ENCODE measurements around the gene IL2RA. TPM values are rescaled to one million over a fixed set of nuclear protein-coding genes. Genes with fewer than 3 reads are reported as not detected.

IL2RA gene
- total and polyA plus RNA-seq, 9 of the 15 experiments (the other 6 are each of a cell fraction or from before 2014, with no cell fraction given): 0.95 TPM; not detected in 8

DNA sequence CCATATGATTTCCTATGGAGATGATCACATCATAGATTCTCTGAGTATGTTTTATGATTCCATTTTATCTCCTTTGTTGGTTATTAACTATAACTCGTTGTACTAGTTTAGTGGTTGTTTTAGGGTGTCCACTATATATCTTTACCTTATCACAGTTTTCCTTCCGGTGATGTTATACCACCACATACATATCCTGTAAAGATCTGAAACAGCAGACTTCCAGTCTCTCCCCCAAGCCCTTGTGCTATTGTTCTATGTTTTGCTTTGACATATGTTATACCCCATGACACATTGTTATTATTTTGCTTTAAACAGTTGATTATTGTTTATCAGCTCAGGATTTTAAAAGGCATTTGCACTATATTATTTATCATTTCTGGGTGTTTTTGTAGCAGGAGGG, 92.1 kb downstream of the IL2RA start:
- ChIA-PET CTCF (ENCODE audit: low intra/inter-chr PET ratio) (no interaction called here), POLR2A (no interaction called here)
- Histone ChIP-seq H3K27me3 (ENCODE audit: control insufficient read depth in 2 of 2, insufficient read depth in 2 of 2, low read length in 2 of 2) (no peaks in the 10 kb centered on the region), H3K4me1 (replicated peaks in 1 of 2; ENCODE audit: control insufficient read depth in 2 of 2, insufficient read depth in 2 of 2, low read length in 2 of 2) (peaks cover 12 to 27% of the 10 kb centered on the region in 2 experiments), H3K4me2 (ENCODE audit: insufficient read depth, low read length) (no peak overlapping the region), H3K36me3 (ENCODE audit: control insufficient read depth, insufficient read depth, low read length) (peaks cover 5% of the 10 kb centered on the region; the same call in 1 of the 3 replicates), H2AFZ (ENCODE audit: low read depth, low read length) (no peak overlapping the region), H3K9me3 (replicated peaks; ENCODE audit: control insufficient read depth, insufficient read depth, low read depth, low read length) (no peaks in the 10 kb centered on the region), H4K20me1 (replicated peaks; ENCODE audit: control insufficient read depth, insufficient read depth, low read length) (no peaks in the 10 kb centered on the region; the same call in 1 of the 2 replicates), H3K27ac (ENCODE audit: extremely low read depth, low read depth, low read length) (no peak overlapping the region), H3K4me3 (no peak overlapping the region), H3K9ac (ENCODE audit: insufficient read depth in 1 of 2, low read depth in 2 of 2, low read length in 2 of 2) (no peak overlapping the region), H3K79me2 (ENCODE audit: control insufficient read depth, insufficient read depth, low read length) (peaks cover 44% of the 10 kb centered on the region), H3K9me1 (ENCODE audit: control insufficient read depth, insufficient read depth, low read length) (no peaks in the 10 kb centered on the region)
- FAIRE-seq (no peak), ATAC-seq (0 out of 3 replicates have a peak, but pooled peaks have one; percentile 15), DNase-seq (ENCODE audit: extremely low read depth in 1 of 4, low spot score in 3 of 4) (no peak)
- TF ChIP-seq ZNF217 (CRISPR knock-in tag; IDR thresholded peaks at IDR 0.05) (no peak), ZNF274 (IDR thresholded peaks at IDR 0.05; ENCODE audit: borderline replicate concordance, low read depth, low read length) (no peak), CREBBP (IDR thresholded peaks at IDR 0.05; ENCODE audit: low read depth, low read length) (no peak), ZNF121 (CRISPR knock-in tag; conservative IDR thresholded peaks at IDR 0.05) (no peak), ETV1 (tag; conservative IDR thresholded peaks at IDR 0.05; ENCODE audit: low read depth) (peak; percentile 61), DPF2 (IDR thresholded peaks at IDR 0.05) (peak; percentile 21; the same call in 1 of the 2 replicates), SMARCE1 (IDR thresholded peaks at IDR 0.05) (0 out of 2 replicates have a peak, but pooled peaks have one; percentile 29), ARID1B (IDR thresholded peaks at IDR 0.05) (peak; percentile 39), ZFP36 (IDR thresholded peaks at IDR 0.05; ENCODE audit: low read depth, low read length, partially characterized antibody) (no peak), ZNF175 (CRISPR knock-in tag; IDR thresholded peaks at IDR 0.05; ENCODE audit: low read depth) (0 out of 2 replicates have a peak, but pooled peaks have one; percentile 23), KHSRP (IDR thresholded peaks at IDR 0.05) (no peak), SOX6 (IDR thresholded peaks at IDR 0.05) (peak; percentile 79)
- TF ChIP-seq, protein P1, sequence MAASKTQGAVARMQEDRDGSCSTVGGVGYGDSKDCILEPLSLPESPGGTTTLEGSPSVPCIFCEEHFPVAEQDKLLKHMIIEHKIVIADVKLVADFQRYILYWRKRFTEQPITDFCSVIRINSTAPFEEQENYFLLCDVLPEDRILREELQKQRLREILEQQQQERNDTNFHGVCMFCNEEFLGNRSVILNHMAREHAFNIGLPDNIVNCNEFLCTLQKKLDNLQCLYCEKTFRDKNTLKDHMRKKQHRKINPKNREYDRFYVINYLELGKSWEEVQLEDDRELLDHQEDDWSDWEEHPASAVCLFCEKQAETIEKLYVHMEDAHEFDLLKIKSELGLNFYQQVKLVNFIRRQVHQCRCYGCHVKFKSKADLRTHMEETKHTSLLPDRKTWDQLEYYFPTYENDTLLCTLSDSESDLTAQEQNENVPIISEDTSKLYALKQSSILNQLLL (CRISPR knock-in tag; IDR thresholded peaks at IDR 0.05; ENCODE audit: borderline replicate concordance): no peak
- TF ChIP-seq, protein P2, sequence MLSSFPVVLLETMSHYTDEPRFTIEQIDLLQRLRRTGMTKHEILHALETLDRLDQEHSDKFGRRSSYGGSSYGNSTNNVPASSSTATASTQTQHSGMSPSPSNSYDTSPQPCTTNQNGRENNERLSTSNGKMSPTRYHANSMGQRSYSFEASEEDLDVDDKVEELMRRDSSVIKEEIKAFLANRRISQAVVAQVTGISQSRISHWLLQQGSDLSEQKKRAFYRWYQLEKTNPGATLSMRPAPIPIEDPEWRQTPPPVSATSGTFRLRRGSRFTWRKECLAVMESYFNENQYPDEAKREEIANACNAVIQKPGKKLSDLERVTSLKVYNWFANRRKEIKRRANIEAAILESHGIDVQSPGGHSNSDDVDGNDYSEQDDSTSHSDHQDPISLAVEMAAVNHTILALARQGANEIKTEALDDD (IDR thresholded peaks at IDR 0.05): peak; percentile 86
- BruUV-seq (replicated peaks): no TSS peak
- intact Hi-C loops (cut with micrococcal nuclease) (no loop called here), in situ Hi-C loops (cut with MboI) (no loop called here)
- WGBS (ENCODE audit: insufficient coverage, low coverage, missing lambda C conversion rate): 5% methylated on average over 2 of the region's 2 CpGs
